Panc1 (cell line): ENCODE measurements around the gene MAP4.

Experiments
- CTCF ChIP-seq: fragments of 450-650 bp; IDR thresholded peaks from 2 replicates; pipeline ENCODE4 v1.5.1; 2017; ENCODE audit warnings: mild to moderate bottlenecking
- POLR2AphosphoS5 ChIP-seq: IDR thresholded peaks from 2 replicates; pipeline ENCODE4 v1.6.1; 2012; ENCODE audit warnings: mild to moderate bottlenecking, low read depth, low read length, moderate library complexity
- REST ChIP-seq, 2 experiments: IDR thresholded peaks; 2 replicates each; pipeline ENCODE4 v1.6.1; 2011 to 2012; ENCODE audit warnings: low read depth in 2 of 2, control low read depth in 1 of 2, low read length in 1 of 2, mild to moderate bottlenecking in 1 of 2, moderate library complexity in 1 of 2; ENCODE audit not compliant: insufficient read depth in 1 of 2
- SIN3A ChIP-seq: IDR thresholded peaks from 2 replicates; pipeline ENCODE4 v1.6.1; 2012; ENCODE audit warnings: low read depth, mild to moderate bottlenecking, low read length, moderate library complexity, borderline replicate concordance; ENCODE audit not compliant: insufficient read depth
- TCF7L2 ChIP-seq: IDR thresholded peaks from 2 replicates; pipeline ENCODE4 v1.6.1; 2011; ENCODE audit warnings: mild to moderate bottlenecking, low read depth, low read length, inconsistent platforms

GRCh38 chr3:47803480-47804025 lies 212.7 kb downstream of the MAP4 start:
- TF ChIP-seq TCF7L2 (no peak), CTCF (no peak), REST (IDR thresholded peaks at IDR 0.05; ENCODE audit: insufficient read depth in 1 of 2, low read depth in 2 of 2, low read length in 1 of 2) (no peak), POLR2AphosphoS5 (no peak), SIN3A (no peak)
